T follicular helper cell (primary cell): ENCODE measurements around the gene TRNAU1AP.
A peak's percentile ranks its signal among the peaks of the same experiment; 100 is the strongest.
"Not testable (repeated sequence)": the region's sequence is repeated elsewhere in the genome, so short reads cannot be mapped to it uniquely, and the experiment has no call there.

ENCODE experiments used
- DNase-seq: peaks from one replicate; pipeline ENCODE4 v3.0.0-alpha.2; 2020; ENCODE audit warnings: low read depth
- total RNA-seq, 2 experiments: gene quantifications; one replicate each; lab custom pipeline; 2026; lab: John Stamatoyannopoulos, UW

Gene TRNAU1AP
- total RNA-seq = 32.1 to 39.0 reads per million in 2 experiments

- peak; percentile 95 for DNase-seq
Measured at GRCh38 chr1:28552758-28553663, at the start of gene TRNAU1AP. Gene TRNAU1AP (plus strand): TSS chr1:28553085. CDS start chr1:28553111, 26 bp downstream.

DNA sequence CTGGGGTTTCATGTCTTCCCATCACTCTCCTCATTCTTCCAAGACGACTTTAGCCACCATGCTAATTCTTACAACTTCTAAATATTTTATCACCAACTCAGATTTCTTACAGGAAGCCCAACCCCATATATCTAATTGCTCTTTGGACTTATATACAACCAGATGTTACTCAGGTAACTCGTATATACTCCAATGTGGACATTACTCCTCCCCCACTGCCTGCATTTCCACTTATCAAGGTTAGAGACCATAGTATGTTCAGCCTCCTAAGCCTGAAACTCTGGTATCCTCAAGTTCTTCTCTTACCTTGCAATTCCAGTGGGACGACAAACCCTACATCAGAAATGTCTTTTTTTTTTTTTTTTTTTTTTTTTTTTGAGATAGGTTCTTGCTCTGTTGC, 49.8 kb upstream of the TRNAU1AP start:
- no peak for DNase-seq

GRCh38 chr1:28505406-28506187, 47.3 kb upstream of the TRNAU1AP start, which contains the start of gene RCC1:
Gene RCC1 (plus strand): TSS chr1:28506043. CDS start chr1:28529867, 23,824 bp downstream.
- DNase-seq = peak; percentile 93

GRCh38 chr1:28506907-28507246, 46.0 kb upstream of the TRNAU1AP start:
- no peak for DNase-seq

- no peak for DNase-seq
Measured at GRCh38 chr1:28507247-28507645, 45.6 kb upstream of the TRNAU1AP start.

DNA sequence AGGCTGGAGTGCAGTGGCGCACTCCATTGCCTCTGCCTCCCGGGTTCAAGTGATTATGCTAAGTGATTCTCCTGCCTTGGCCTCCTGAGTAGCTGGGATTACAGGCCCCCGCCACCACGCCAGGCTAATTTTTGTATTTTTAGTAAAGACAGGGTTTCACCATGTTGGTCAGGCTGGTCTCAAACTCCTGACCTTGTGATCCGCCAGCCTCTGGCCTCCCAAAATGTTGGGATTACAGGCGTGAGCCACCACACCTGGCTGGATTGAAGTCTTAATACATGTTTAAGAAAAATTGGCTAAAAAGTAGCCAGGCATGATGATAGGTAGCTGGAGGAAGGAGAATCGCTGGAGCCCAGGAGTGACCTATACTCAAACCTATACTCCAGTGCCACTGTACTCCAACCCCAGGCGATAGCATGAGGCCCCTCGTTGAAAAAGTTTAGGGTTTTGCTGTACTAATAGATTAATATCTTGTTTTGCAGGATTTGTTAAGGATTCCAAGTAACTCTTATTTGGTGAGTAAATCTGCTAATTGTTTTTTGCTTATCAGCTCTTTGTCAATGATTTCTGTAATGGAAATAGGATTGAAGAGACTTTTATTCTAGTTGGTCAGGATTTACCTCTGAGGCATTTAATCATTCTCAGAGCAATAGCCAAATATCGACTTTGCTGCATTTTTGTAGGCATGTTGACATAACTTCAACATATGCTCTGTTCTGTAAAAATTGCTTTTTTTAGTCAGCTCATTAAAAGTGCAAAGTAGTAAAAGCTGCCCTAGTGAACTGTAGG, 45.0 kb upstream of the TRNAU1AP start:
- DNase-seq = no peak

DNA sequence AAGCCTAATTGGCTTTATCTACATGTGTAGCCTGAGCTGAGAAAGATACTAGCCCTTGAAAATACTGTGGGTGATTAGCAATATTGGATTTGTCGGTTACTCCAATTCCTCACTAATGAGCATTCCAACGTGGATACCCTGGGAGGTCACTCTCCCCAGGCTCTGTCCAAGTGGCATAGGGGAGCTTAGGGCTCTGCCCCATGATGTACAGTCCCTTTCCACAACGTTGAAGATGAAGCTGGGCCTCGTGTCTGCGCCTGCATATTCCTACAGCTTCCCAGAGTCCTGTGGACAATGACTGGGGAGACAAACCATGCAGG, 44.5 kb upstream of the TRNAU1AP start:
- DNase-seq = no peak

GRCh38 chr1:28509705-28510272, 43.1 kb upstream of the TRNAU1AP start:
- DNase-seq = no peak

DNA sequence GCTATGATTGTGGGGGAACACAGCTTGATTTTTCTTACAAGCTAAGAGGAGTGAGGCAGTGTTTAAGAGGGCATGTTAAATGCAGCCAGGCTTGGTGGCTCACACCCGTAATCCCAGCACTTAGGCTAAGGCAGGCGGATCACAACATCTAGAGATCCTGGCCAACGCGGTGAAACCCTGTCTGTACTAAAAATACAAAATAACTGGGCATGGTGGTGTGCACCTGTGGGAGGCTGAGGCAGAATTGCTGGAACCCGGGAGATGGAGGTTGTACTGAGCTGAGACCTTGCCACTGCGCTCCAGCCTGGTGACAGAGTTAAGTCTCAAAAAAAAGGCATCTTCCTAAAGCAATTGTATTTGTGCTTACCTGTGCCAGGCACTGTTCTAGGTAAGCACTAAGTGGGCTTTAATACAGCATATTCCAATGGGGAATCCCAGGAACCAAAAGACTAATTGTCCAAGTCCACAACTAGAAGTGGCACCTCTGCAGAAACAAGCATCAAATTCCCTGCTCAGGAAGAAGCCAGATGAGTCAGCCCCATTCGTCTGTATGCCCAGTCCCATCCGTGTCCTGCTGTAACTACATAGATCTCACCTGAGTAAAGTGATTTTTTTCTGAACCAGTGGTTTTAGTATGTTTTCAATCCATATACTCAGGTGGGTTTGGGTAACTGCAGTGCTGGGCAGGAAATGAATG, 42.5 kb upstream of the TRNAU1AP start:
- DNase-seq = no peak

DNA sequence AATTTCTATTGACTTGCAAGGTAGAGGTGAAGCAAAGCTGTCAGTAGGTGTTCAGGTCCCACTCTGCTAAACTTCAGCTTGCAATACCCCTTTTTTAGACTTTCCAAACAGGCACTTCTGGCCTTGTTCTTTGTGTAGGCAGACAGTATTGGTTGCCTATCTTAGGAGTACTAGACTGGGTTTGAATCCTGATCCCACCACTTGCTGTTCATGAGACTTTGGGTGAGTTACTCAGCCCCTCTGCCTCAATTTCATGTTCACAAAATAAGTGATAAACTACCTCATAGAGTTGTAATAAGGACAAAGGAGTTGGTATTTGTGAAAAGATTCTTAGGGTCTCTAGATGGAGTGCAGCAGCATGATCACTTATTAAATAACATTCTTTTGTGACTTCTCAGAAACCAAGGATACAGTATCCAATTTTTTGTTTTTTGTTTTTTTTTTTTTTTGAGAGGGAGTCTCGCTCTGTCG, 41.9 kb upstream of the TRNAU1AP start:
- DNase-seq = no peak

- no peak for DNase-seq
Measured at GRCh38 chr1:28512058-28512611, 40.8 kb upstream of the TRNAU1AP start.

GRCh38 chr1:28514445-28514933, 38.4 kb upstream of the TRNAU1AP start:
- not testable (repeated sequence) for DNase-seq

- DNase-seq = no peak
Measured at GRCh38 chr1:28516518-28516956, 36.3 kb upstream of the TRNAU1AP start.

DNA sequence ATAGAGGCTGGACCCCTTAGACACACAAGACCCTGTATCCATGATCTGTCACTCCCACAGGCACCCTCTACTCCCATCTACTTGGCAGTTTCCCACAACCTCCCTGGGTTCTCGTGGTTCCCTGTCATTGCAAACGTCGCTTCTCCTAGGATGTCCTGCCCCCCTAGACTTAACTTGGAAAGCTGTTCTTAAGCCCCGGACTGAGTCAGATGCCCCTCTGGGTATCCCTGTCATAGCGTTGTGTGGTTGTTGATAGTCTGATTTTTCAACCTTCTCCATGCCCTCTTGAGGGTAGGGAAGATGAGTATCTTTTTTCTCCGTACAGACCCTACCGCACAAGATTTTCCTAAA, 35.3 kb upstream of the TRNAU1AP start:
- DNase-seq = no peak

DNA sequence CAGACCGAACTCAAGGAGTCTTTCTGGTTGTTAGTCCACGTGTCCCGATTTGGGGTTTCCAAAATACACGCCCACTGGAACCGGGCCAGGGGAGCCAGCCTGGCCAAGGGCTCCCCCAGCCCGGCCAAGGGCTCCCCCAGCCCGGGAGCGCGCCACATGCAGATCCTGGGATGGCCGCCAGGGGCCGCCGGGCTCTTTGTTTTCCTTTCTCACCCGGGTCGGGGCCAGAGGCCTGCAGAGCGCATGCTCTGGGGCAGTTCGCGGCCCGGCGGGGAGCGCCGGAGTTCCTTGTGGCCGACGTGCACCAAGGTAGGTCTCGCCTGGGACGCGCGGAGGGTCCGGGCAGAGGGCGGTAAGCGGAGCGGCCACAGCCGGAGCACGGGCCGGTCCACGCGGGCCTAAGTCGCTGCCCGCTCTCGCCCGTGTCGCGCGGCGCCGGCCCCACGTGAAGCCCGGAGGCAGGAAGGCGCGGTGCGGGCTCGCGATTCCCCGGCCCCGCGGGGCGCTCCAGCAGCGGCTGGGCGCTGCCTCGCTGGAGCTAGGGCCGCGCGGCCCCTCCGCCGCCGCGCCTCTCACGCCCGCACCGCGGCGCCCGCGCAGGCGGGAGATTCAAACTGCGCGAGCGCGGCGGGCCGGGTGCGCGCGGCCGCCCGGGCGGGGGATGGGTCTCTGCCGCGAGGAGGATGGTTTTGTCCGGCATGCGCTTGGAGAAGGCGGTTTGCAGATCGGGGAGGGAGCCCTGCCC, 34.7 kb upstream of the TRNAU1AP start:
- peak; percentile 75 for DNase-seq

DNA sequence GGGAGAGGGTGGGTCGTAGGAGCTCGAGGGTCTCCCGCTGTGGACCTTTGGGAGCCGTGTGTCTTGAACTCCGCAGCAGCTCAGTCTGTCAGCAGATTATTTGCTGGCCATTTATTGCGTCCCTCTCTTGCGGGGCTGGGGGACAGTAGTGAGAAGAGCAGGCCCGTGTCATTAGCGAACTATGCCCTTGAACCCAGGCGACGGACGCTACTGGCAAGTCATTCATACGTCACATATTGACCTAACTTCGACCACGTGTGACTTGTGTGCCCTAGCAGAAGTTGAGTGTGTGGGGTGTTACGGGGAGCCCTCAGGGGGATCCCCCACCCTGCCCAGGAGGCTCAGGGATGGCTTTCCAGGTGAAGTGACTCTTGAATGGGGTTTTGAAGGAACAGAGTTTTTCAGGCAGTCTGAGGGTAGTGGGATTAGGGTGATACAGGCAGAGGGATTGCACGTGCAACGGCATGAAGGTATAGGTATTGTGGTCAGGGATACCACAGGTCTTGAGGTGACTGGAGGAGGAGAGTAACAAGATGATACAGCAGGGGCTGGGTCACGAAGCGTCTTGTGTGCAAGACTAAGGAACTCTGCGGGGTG, 34.0 kb upstream of the TRNAU1AP start:
- no peak for DNase-seq

GRCh38 chr1:28519946-28520725, 32.7 kb upstream of the TRNAU1AP start:
- DNase-seq = no peak

DNA sequence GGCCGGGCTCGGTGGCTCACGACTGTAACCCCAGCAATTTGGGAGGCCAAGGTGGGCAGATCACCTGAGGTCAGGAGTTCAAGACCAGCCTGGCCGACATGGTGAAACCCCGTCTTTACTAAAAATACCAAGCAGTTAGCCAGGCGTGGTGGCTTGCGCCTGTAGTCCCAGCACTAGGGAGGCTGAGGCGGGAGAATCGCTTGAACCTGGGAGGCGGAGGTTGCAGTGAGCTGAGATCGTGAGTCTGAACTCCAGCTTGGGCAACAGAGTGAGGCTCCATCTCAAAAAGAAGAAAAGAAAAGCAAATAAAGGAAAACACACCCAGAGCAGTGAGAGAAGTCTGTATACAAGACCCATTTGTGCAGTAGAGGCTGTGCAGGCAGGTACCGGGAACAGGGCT, 32.1 kb upstream of the TRNAU1AP start:
- not testable (repeated sequence) for DNase-seq
